ENCODE measurements around the gene MED27. TPM values are rescaled to one million over a fixed set of nuclear protein-coding genes. Genes with fewer than 3 reads are reported as not detected.

Gene MED27, protein sequence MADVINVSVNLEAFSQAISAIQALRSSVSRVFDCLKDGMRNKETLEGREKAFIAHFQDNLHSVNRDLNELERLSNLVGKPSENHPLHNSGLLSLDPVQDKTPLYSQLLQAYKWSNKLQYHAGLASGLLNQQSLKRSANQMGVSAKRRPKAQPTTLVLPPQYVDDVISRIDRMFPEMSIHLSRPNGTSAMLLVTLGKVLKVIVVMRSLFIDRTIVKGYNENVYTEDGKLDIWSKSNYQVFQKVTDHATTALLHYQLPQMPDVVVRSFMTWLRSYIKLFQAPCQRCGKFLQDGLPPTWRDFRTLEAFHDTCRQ
- 10.8 and 14.9 TPM in 2 replicates for total RNA-seq

DNA sequence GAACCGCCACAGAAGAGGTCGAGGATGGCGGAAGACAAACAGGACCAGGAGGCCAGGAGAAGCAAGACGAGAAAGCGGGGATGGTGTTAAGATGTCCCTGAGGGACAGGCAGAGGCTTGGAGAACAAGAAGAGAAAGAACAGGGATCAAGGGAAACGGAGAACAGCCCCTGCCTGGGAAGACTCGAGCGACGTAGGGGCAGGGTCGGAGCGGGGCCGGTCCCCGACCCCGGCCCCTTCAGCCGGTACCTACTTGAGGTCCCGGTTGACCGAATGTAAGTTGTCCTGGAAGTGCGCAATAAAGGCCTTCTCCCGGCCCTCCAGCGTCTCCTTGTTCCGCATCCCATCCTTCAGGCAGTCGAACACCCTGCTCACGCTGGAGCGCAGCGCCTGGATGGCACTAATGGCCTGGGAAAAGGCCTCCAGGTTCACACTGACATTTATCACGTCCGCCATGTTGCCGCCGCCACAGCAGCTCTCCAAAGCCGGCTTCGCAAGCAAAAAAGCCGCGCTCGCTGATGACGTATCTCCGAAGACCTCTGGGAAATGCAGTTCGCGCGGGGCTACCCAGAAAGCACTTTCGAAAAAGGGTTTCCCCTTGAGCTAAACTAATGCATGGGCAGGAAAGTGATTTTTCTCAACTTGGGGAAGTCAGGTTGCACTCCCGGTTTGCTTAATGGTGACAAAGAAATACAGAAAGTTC, at the start of gene MED27:
TSS of gene MED27 (minus strand) at position 477 of the 701 bp plus-strand sequence. CDS start at position 454, 23 bp downstream.

Other genes with a start within 250 kb of the MED27 start
- under 0.01 TPM in 2 replicates for gene NTNG2, start 82.2 kb upstream of the MED27 start, total RNA-seq

Data from epithelial cell of umbilical artery (primary cell).